KMS-11 (cell line): ENCODE measurements around the gene BRD2.

Experiments used
- H2AFZ ChIP-seq: fragments of 200-600 bp; sonication (generic); 2 replicates; pipeline ENCODE4 v1.6.1; 2016; ENCODE audit warnings: antibody characterized with exemption, mixed run types, low read depth
- H3K27ac ChIP-seq: fragments of 200-600 bp; sonication (generic); 2 replicates; pipeline ENCODE4 v1.6.1; 2016; ENCODE audit warnings: mild to moderate bottlenecking, mixed run types
- H3K27me3 ChIP-seq: fragments of 200-600 bp; sonication (generic); 2 replicates; pipeline ENCODE4 v1.6.1; 2017; ENCODE audit warnings: mild to moderate bottlenecking, low read depth, mixed run types, moderate library complexity; ENCODE audit not compliant: insufficient read depth
- H3K36me3 ChIP-seq: fragments of 200-600 bp; sonication (generic); 2 replicates; pipeline ENCODE4 v1.6.1; 2017; ENCODE audit warnings: mild to moderate bottlenecking, mixed run types; ENCODE audit not compliant: insufficient read depth
- H3K4me1 ChIP-seq: fragments of 200-600 bp; sonication (generic); 2 replicates; pipeline ENCODE4 v1.6.1; 2016; ENCODE audit warnings: mild to moderate bottlenecking, low read depth, mixed run types; ENCODE audit not compliant: poor library complexity, severe bottlenecking
- H3K4me2 ChIP-seq: fragments of 200-600 bp; sonication (generic); 2 replicates; pipeline ENCODE4 v1.7.0; 2016; ENCODE audit warnings: mild to moderate bottlenecking, mixed run types
- H3K4me3 ChIP-seq: fragments of 200-600 bp; sonication (generic); IDR thresholded peaks from 2 replicates; pipeline ENCODE4 v1.6.1; 2017; ENCODE audit warnings: low read depth, low read length, mixed read lengths; ENCODE audit not compliant: insufficient read depth
- H3K79me2 ChIP-seq: fragments of 200-600 bp; sonication (generic); 2 replicates; pipeline ENCODE4 v1.6.1; 2016; ENCODE audit warnings: low read depth, mixed run types; ENCODE audit not compliant: insufficient read depth
- H3K9ac ChIP-seq: fragments of 200-600 bp; sonication (generic); 2 replicates; pipeline ENCODE4 v1.6.1; 2016; ENCODE audit warnings: mild to moderate bottlenecking, mixed run types
- H4K20me1 ChIP-seq: fragments of 200-600 bp; sonication (generic); 2 replicates; pipeline ENCODE4 v1.6.1; 2016; ENCODE audit warnings: mild to moderate bottlenecking, mixed run types; ENCODE audit not compliant: insufficient read depth
- TF ChIP-seq, protein P1 (sequence below): fragments of 200-600 bp; sonication (generic); conservative IDR thresholded peaks from 2 replicates; pipeline ENCODE4 v1.6.1; 2017; ENCODE audit warnings: low read depth, mild to moderate bottlenecking, antibody characterized with exemption, low read length, moderate library complexity, mixed read lengths

The BRD2 gene

DNA sequence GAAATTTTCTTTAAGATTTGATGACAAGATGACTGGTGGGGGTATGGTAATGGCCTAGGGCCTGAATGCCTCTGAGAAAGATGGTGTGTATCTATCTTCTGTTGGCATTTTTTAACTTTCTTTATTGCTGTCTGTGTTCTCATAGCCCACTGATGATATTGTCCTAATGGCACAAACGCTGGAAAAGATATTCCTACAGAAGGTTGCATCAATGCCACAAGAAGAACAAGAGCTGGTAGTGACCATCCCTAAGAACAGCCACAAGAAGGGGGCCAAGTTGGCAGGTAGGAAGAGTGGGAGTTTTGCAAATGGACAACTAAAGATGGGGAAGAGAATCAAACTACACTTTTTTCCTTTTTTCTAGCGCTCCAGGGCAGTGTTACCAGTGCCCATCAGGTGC lies 7.5 kb downstream of the BRD2 start:
- Histone ChIP-seq H3K4me3 (no peak overlapping the region), H3K4me2 (peak overlapping the region; percentile 62; the same call in 1 of the 2 replicates)

DNA sequence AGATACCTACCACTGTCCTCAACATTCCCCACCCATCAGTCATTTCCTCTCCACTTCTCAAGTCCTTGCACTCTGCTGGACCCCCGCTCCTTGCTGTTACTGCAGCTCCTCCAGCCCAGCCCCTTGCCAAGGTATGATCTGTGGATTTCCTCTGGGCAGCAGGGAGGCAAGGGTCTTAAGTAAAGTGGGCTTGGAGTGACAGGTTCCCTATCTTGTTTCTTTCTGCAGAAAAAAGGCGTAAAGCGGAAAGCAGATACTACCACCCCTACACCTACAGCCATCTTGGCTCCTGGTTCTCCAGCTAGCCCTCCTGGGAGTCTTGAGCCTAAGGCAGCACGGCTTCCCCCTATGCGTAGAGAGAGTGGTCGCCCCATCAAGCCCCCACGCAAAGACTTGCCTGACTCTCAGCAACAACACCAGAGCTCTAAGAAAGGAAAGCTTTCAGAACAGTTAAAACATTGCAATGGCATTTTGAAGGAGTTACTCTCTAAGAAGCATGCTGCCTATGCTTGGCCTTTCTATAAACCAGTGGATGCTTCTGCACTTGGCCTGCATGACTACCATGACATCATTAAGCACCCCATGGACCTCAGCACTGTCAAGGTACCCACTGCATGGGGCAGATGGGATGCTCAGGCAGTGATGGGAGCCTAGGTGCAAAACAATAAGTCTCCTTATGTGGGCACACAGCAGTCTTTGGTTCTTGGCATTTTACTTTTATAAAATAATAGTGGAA lies 8.1 kb downstream of the BRD2 start:
- TF ChIP-seq, protein P1, sequence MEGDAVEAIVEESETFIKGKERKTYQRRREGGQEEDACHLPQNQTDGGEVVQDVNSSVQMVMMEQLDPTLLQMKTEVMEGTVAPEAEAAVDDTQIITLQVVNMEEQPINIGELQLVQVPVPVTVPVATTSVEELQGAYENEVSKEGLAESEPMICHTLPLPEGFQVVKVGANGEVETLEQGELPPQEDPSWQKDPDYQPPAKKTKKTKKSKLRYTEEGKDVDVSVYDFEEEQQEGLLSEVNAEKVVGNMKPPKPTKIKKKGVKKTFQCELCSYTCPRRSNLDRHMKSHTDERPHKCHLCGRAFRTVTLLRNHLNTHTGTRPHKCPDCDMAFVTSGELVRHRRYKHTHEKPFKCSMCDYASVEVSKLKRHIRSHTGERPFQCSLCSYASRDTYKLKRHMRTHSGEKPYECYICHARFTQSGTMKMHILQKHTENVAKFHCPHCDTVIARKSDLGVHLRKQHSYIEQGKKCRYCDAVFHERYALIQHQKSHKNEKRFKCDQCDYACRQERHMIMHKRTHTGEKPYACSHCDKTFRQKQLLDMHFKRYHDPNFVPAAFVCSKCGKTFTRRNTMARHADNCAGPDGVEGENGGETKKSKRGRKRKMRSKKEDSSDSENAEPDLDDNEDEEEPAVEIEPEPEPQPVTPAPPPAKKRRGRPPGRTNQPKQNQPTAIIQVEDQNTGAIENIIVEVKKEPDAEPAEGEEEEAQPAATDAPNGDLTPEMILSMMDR = no peak
- no peak overlapping the region for H3K4me3 ChIP-seq
- H3K4me1 ChIP-seq = peaks cover 26% of the 10 kb centered on the region
- H3K79me2 ChIP-seq = peaks cover 76% of the 10 kb centered on the region
- peaks cover 51% of the 10 kb centered on the region; the same call in 1 of the 2 replicates for H3K36me3 ChIP-seq
- peaks cover 75% of the 10 kb centered on the region for H4K20me1 ChIP-seq
- no peak overlapping the region for H2AFZ ChIP-seq
- H3K27ac ChIP-seq = no peak overlapping the region
- no peaks in the 10 kb centered on the region for H3K27me3 ChIP-seq
- no peak overlapping the region for H3K9ac ChIP-seq
- no peak overlapping the region; the same call in 1 of the 2 replicates for H3K4me2 ChIP-seq

More for the DNA sequence above, 7.5 kb downstream of the BRD2 start:
- TF ChIP-seq, protein P1 = no peak
- H3K79me2 ChIP-seq = peaks cover 80% of the 10 kb centered on the region
- peaks cover 51% of the 10 kb centered on the region; the same call in 1 of the 2 replicates for H3K36me3 ChIP-seq
- H4K20me1 ChIP-seq = peaks cover 72% of the 10 kb centered on the region
- no peak overlapping the region; the same call in 1 of the 2 replicates for H3K27ac ChIP-seq
- no peaks in the 10 kb centered on the region for H3K27me3 ChIP-seq
- no peak overlapping the region for H2AFZ ChIP-seq
- peaks cover 26% of the 10 kb centered on the region for H3K4me1 ChIP-seq
- peak overlapping the region; percentile 12; the same call in 1 of the 2 replicates for H3K9ac ChIP-seq

DNA sequence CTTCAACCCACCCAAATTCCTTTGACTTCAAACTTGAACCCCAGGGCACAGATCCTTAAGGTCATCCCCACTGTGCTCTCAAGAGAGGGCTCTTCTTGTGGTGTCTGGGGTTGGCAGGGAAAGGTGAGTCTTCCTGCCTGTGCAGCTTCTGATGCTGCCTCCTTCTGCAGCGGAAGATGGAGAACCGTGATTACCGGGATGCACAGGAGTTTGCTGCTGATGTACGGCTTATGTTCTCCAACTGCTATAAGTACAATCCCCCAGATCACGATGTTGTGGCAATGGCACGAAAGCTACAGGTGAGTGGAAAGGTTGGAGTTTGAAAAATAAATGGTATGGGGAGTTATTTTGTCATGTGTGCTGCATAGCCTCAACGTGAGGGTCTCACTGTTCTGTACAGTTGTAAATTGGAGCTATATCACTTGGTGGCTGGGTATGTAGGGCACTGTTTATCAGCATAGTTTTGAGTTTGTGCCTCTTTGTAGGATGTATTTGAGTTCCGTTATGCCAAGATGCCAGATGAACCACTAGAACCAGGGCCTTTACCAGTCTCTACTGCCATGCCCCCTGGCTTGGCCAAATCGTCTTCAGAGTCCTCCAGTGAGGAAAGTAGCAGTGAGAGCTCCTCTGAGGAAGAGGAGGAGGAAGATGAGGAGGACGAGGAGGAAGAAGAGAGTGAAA lies 9.0 kb downstream of the BRD2 start:
- H3K9ac ChIP-seq = no peak overlapping the region
- H3K4me3 ChIP-seq = no peak overlapping the region
- H3K27me3 ChIP-seq = no peaks in the 10 kb centered on the region
- H3K36me3 ChIP-seq = peaks cover 51% of the 10 kb centered on the region; the same call in 1 of the 2 replicates
- TF ChIP-seq, protein P1 = 0 out of 2 replicates have a peak, but pooled peaks have one; percentile 15
- peaks cover 26% of the 10 kb centered on the region for H3K4me1 ChIP-seq
- H4K20me1 ChIP-seq = peaks cover 75% of the 10 kb centered on the region
- H2AFZ ChIP-seq = no peak overlapping the region
- peaks cover 71% of the 10 kb centered on the region for H3K79me2 ChIP-seq
- H3K27ac ChIP-seq = no peak overlapping the region
- H3K4me2 ChIP-seq = no peak overlapping the region

DNA sequence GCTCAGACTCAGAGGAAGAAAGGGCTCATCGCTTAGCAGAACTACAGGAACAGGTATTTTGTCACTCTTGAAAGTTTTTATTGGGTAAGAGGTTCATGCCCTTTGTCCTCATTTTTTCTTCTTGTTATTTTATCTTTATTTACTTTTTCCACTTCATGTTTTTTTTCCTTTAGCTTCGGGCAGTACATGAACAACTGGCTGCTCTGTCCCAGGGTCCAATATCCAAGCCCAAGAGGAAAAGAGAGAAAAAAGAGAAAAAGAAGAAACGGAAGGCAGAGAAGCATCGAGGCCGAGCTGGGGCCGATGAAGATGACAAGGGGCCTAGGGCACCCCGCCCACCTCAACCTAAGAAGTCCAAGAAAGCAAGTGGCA lies 9.5 kb downstream of the BRD2 start:
- Histone ChIP-seq H3K4me2 (no peak overlapping the region), H4K20me1 (peaks cover 72% of the 10 kb centered on the region), H2AFZ (no peak overlapping the region), H3K27me3 (no peaks in the 10 kb centered on the region), H3K27ac (no peak overlapping the region), H3K36me3 (peaks cover 51% of the 10 kb centered on the region; the same call in 1 of the 2 replicates), H3K9ac (no peak overlapping the region), H3K4me1 (peaks cover 26% of the 10 kb centered on the region), H3K79me2 (peaks cover 66% of the 10 kb centered on the region), H3K4me3 (no peak overlapping the region)
- TF ChIP-seq, protein P1 = no peak
